ENCODE measurements around the gene DDR2. TPM values are rescaled to one million over a fixed set of nuclear protein-coding genes. Genes with fewer than 3 reads are reported as not detected.

DDR2 gene
- total and polyA plus RNA-seq, 2 donors, result 2.1 to 2.4 TPM

GRCh38 chr1:162626094-162626493 lies 6.2 kb upstream of the DDR2 start:
- DNase-seq (ENCODE audit: low read depth in 6 of 9, low spot score in 9 of 9), result no peak
- Histone ChIP-seq H3K9me3 (ENCODE audit: control insufficient read depth in 2 of 2, insufficient read depth in 1 of 2, low read length in 1 of 2) (no peaks in the 10 kb centered on the region), H3K4me3 (ENCODE audit: low read length in 2 of 2) (no peak overlapping the region), H3K27ac (ENCODE audit: low read depth in 1 of 2, low read length in 1 of 2) (no peak overlapping the region), H3K36me3 (ENCODE audit: control insufficient read depth in 2 of 2, insufficient read depth in 2 of 2, low read length in 1 of 2) (no peaks in the 10 kb centered on the region), H3K4me1 (ENCODE audit: control insufficient read depth in 2 of 2, insufficient read depth in 2 of 2, low read length in 2 of 2) (no peaks in the 10 kb centered on the region), H3K27me3 (ENCODE audit: control insufficient read depth in 2 of 2, insufficient read depth in 1 of 2, low read length in 1 of 2) (no peaks in the 10 kb centered on the region)
- 87% methylated on average over 2 of the region's 2 CpGs for WGBS

DNA sequence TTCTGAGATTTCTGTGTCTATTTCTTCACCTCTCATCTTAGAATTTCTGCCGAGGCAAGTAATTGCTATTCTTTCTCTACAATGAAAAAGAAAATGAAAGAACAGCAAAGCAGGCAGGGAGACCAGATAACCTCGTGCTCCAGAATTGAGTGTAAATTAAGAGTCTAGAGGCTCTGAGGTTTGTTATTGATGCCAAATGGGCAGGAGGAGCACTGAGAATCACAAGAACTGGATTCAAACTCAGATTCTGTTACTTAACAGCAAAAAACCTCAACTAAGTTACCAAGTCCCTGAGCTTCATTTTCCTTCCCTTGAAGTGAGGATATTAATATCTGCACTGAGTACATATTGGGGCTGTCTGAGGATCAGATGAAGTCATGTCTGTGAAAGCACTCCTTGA lies 5.5 kb upstream of the DDR2 start:
- Histone ChIP-seq H3K36me3 (ENCODE audit: control insufficient read depth in 2 of 2, insufficient read depth in 2 of 2, low read length in 1 of 2) (no peaks in the 10 kb centered on the region), H3K27ac (ENCODE audit: low read depth in 1 of 2, low read length in 1 of 2) (no peak overlapping the region), H3K4me1 (ENCODE audit: control insufficient read depth in 2 of 2, insufficient read depth in 2 of 2, low read length in 2 of 2) (no peaks in the 10 kb centered on the region), H3K4me3 (ENCODE audit: low read length in 2 of 2) (no peak overlapping the region), H3K27me3 (ENCODE audit: control insufficient read depth in 2 of 2, insufficient read depth in 1 of 2, low read length in 1 of 2) (no peaks in the 10 kb centered on the region), H3K9me3 (ENCODE audit: control insufficient read depth in 2 of 2, insufficient read depth in 1 of 2, low read length in 1 of 2) (no peaks in the 10 kb centered on the region)
- WGBS, result 67% methylated on average over 2 of the region's 2 CpGs
- no peak for DNase-seq (ENCODE audit: low read depth in 6 of 9, low spot score in 9 of 9)

DNA sequence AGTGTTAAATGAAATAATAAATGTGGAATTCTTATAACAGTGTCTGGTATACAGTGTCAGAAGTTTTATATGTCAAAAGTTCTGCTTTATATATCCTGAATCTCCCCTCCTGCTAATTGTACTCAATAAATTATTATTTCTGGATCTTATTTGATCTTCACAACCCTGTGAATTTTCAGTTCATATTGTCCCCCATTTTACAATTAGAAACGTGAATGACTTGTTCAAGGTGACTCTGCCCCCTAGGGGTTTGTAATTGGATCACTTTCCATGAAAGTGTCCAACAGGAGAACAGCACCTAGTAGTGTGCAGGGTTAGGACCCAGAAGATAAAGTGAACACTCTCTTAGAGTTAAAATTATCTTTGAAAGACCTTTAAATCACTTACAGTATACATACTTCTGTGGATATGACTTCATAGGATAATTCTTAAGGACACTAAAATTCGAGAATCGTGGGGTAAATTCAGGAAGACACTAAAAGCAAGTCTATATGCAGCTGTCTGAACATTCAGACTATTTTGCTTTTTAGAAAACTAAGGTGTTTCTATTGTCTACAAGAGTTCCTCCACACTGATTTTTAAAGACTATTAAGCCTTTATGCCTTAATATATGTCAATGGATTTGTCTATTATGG lies 4.5 kb upstream of the DDR2 start:
- H3K27me3 ChIP-seq (ENCODE audit: control insufficient read depth in 2 of 2, insufficient read depth in 1 of 2, low read length in 1 of 2), result no peaks in the 10 kb centered on the region
- H3K4me3 ChIP-seq (ENCODE audit: low read length in 2 of 2), result no peak overlapping the region
- no peak overlapping the region for H3K27ac ChIP-seq (ENCODE audit: low read depth in 1 of 2, low read length in 1 of 2)
- H3K4me1 ChIP-seq (ENCODE audit: control insufficient read depth in 2 of 2, insufficient read depth in 2 of 2, low read length in 2 of 2), result no peaks in the 10 kb centered on the region
- H3K36me3 ChIP-seq (ENCODE audit: control insufficient read depth in 2 of 2, insufficient read depth in 2 of 2, low read length in 1 of 2), result no peaks in the 10 kb centered on the region
- peak in 2 of 9 donors; percentile 8 to 28 for DNase-seq (ENCODE audit: low read depth in 6 of 9, low spot score in 9 of 9)
- no peaks in the 10 kb centered on the region for H3K9me3 ChIP-seq (ENCODE audit: control insufficient read depth in 2 of 2, insufficient read depth in 1 of 2, low read length in 1 of 2)
- WGBS, result 63% methylated on average over 3 of the region's 3 CpGs

- Histone ChIP-seq H3K36me3 (ENCODE audit: control insufficient read depth in 2 of 2, insufficient read depth in 2 of 2, low read length in 1 of 2) (no peaks in the 10 kb centered on the region), H3K4me1 (ENCODE audit: control insufficient read depth in 2 of 2, insufficient read depth in 2 of 2, low read length in 2 of 2) (no peaks in the 10 kb centered on the region), H3K27me3 (ENCODE audit: control insufficient read depth in 2 of 2, insufficient read depth in 1 of 2, low read length in 1 of 2) (no peaks in the 10 kb centered on the region), H3K9me3 (ENCODE audit: control insufficient read depth in 2 of 2, insufficient read depth in 1 of 2, low read length in 1 of 2) (no peaks in the 10 kb centered on the region), H3K27ac (ENCODE audit: low read depth in 1 of 2, low read length in 1 of 2) (no peak overlapping the region), H3K4me3 (ENCODE audit: low read length in 2 of 2) (no peak overlapping the region)
- DNase-seq (ENCODE audit: low read depth in 6 of 9, low spot score in 9 of 9), result no peak
- 95% methylated on average over 3 of the region's 3 CpGs for WGBS
Observed at GRCh38 chr1:162629077-162629627, 3.1 kb upstream of the DDR2 start.

GRCh38 chr1:162629651-162630050 lies 2.6 kb upstream of the DDR2 start:
- Histone ChIP-seq H3K27ac (ENCODE audit: low read depth in 1 of 2, low read length in 1 of 2) (no peak overlapping the region), H3K9me3 (ENCODE audit: control insufficient read depth in 2 of 2, insufficient read depth in 1 of 2, low read length in 1 of 2) (no peaks in the 10 kb centered on the region)
- 96% methylated on average over 2 of the region's 2 CpGs for WGBS

GRCh38 chr1:162631546-162632191 lies 595 bp upstream of the DDR2 start:
- Histone ChIP-seq H3K4me3 (ENCODE audit: low read length in 2 of 2) (no peak overlapping the region), H3K27ac (ENCODE audit: low read depth in 1 of 2, low read length in 1 of 2) (peak overlapping the region in 1 of 2 donors; percentile 37), H3K36me3 (ENCODE audit: control insufficient read depth in 2 of 2, insufficient read depth in 2 of 2, low read length in 1 of 2) (no peaks in the 10 kb centered on the region), H3K27me3 (ENCODE audit: control insufficient read depth in 2 of 2, insufficient read depth in 1 of 2, low read length in 1 of 2) (no peaks in the 10 kb centered on the region), H3K4me1 (ENCODE audit: control insufficient read depth in 2 of 2, insufficient read depth in 2 of 2, low read length in 2 of 2) (no peaks in the 10 kb centered on the region), H3K9me3 (ENCODE audit: control insufficient read depth in 2 of 2, insufficient read depth in 1 of 2, low read length in 1 of 2) (no peaks in the 10 kb centered on the region)
- DNase-seq (ENCODE audit: low read depth in 6 of 9, low spot score in 9 of 9), result no peak
- WGBS, result 85% methylated on average over 10 of the region's 10 CpGs

More at GRCh38 chr1:162629651-162630050, 2.6 kb upstream of the DDR2 start:
- Histone ChIP-seq H3K36me3 (ENCODE audit: control insufficient read depth in 2 of 2, insufficient read depth in 2 of 2, low read length in 1 of 2) (no peaks in the 10 kb centered on the region), H3K4me3 (ENCODE audit: low read length in 2 of 2) (no peak overlapping the region), H3K4me1 (ENCODE audit: control insufficient read depth in 2 of 2, insufficient read depth in 2 of 2, low read length in 2 of 2) (no peaks in the 10 kb centered on the region), H3K27me3 (ENCODE audit: control insufficient read depth in 2 of 2, insufficient read depth in 1 of 2, low read length in 1 of 2) (no peaks in the 10 kb centered on the region)
- no peak for DNase-seq (ENCODE audit: low read depth in 6 of 9, low spot score in 9 of 9)

DNA sequence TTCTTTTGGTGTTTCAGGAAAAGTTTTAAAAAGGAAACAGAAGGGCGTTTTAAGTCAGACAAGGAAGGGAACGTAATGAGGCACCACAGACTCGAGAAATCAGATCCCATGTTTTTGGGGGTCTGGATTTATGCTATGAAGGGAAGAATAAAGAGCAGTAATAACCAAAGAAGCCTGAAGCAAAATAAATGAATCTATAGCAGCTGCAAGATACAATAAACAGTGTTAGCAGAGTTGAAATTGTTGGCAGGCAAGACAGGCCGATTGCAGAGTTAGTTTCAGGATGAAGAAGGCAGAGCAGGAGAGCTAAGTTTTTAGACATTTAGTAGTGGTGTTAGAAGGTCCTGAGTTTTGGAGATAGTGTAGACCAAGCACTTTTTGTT lies 425 bp downstream of the DDR2 start:
- no peak overlapping the region for H3K27ac ChIP-seq (ENCODE audit: low read depth in 1 of 2, low read length in 1 of 2)

GRCh38 chr1:162633081-162633762 lies 958 bp downstream of the DDR2 start:
- no peaks in the 10 kb centered on the region for H3K36me3 ChIP-seq (ENCODE audit: control insufficient read depth in 2 of 2, insufficient read depth in 2 of 2, low read length in 1 of 2)
- no peak overlapping the region for H3K4me3 ChIP-seq (ENCODE audit: low read length in 2 of 2)
- H3K27ac ChIP-seq (ENCODE audit: low read depth in 1 of 2, low read length in 1 of 2), result no peak overlapping the region
- H3K27me3 ChIP-seq (ENCODE audit: control insufficient read depth in 2 of 2, insufficient read depth in 1 of 2, low read length in 1 of 2), result no peaks in the 10 kb centered on the region
- WGBS, result 95% methylated on average over 8 of the region's 8 CpGs
- no peak for DNase-seq (ENCODE audit: low read depth in 6 of 9, low spot score in 9 of 9)
- no peaks in the 10 kb centered on the region for H3K4me1 ChIP-seq (ENCODE audit: control insufficient read depth in 2 of 2, insufficient read depth in 2 of 2, low read length in 2 of 2)
- no peaks in the 10 kb centered on the region for H3K9me3 ChIP-seq (ENCODE audit: control insufficient read depth in 2 of 2, insufficient read depth in 1 of 2, low read length in 1 of 2)

More for the DNA sequence above, 425 bp downstream of the DDR2 start:
- Histone ChIP-seq H3K27me3 (ENCODE audit: control insufficient read depth in 2 of 2, insufficient read depth in 1 of 2, low read length in 1 of 2) (no peaks in the 10 kb centered on the region), H3K4me1 (ENCODE audit: control insufficient read depth in 2 of 2, insufficient read depth in 2 of 2, low read length in 2 of 2) (no peaks in the 10 kb centered on the region), H3K36me3 (ENCODE audit: control insufficient read depth in 2 of 2, insufficient read depth in 2 of 2, low read length in 1 of 2) (no peaks in the 10 kb centered on the region), H3K4me3 (ENCODE audit: low read length in 2 of 2) (no peak overlapping the region), H3K9me3 (ENCODE audit: control insufficient read depth in 2 of 2, insufficient read depth in 1 of 2, low read length in 1 of 2) (no peaks in the 10 kb centered on the region)
- no peak for DNase-seq (ENCODE audit: low read depth in 6 of 9, low spot score in 9 of 9)
- 87% methylated on average over 4 of the region's 4 CpGs for WGBS

- Histone ChIP-seq H3K27me3 (ENCODE audit: control insufficient read depth in 2 of 2, insufficient read depth in 1 of 2, low read length in 1 of 2) (no peaks in the 10 kb centered on the region), H3K27ac (ENCODE audit: low read depth in 1 of 2, low read length in 1 of 2) (no peak overlapping the region), H3K4me3 (ENCODE audit: low read length in 2 of 2) (no peak overlapping the region), H3K4me1 (ENCODE audit: control insufficient read depth in 2 of 2, insufficient read depth in 2 of 2, low read length in 2 of 2) (no peaks in the 10 kb centered on the region), H3K9me3 (ENCODE audit: control insufficient read depth in 2 of 2, insufficient read depth in 1 of 2, low read length in 1 of 2) (no peaks in the 10 kb centered on the region), H3K36me3 (ENCODE audit: control insufficient read depth in 2 of 2, insufficient read depth in 2 of 2, low read length in 1 of 2) (no peaks in the 10 kb centered on the region)
- DNase-seq (ENCODE audit: low read depth in 6 of 9, low spot score in 9 of 9), result no peak
- WGBS, result 94% methylated on average over 4 of the region's 4 CpGs
Observed at GRCh38 chr1:162635418-162635817, 3.2 kb downstream of the DDR2 start.
